ENCODE measurements around the gene ASIC1.

DNA sequence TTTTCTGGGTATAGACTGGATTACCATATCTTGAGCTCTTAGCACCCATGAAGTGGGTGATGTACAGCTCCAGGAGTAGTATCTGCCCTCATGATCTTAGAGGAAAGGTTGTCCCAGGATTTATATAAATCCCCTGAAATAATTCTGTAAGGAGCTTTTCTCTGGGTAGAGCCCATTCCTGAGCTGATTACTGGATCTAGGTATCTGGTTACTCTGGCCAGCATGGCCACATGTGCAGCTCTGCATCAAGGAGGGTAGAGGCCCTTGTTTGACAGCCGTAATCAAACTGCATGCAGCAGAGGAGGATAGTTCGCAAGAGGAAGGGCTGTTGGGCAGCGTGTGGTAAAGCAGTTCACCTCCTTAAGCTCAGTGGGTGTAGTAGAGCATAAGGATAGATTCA, 63.1 kb downstream of the ASIC1 start:
- TF ChIP-seq MAZ (IDR thresholded peaks at IDR 0.05; ENCODE audit: borderline replicate concordance, low read depth, low read length) (no peak), POLR2A (IDR thresholded peaks at IDR 0.05; ENCODE audit: low read depth, low read length) (no peak), CTCF (conservative IDR thresholded peaks at IDR 0.05; ENCODE audit: low read depth, low read length) (no peak), NFE2L2 (IDR thresholded peaks at IDR 0.05; ENCODE audit: low read depth, low read length) (no peak), MXI1 (IDR thresholded peaks at IDR 0.05; ENCODE audit: borderline replicate concordance, low read depth, low read length) (no peak), RAD21 (IDR thresholded peaks at IDR 0.05; ENCODE audit: low read length) (no peak), MAFK (IDR thresholded peaks at IDR 0.05; ENCODE audit: low read depth, low read length) (no peak), SMC3 (IDR thresholded peaks at IDR 0.05; ENCODE audit: low read depth, low read length) (no peak), BHLHE40 (IDR thresholded peaks at IDR 0.05; ENCODE audit: low read depth, low read length) (no peak), CEBPB (IDR thresholded peaks at IDR 0.05; ENCODE audit: low read depth, low read length) (no peak), RCOR1 (IDR thresholded peaks at IDR 0.05; ENCODE audit: insufficient replicate concordance, low read length) (no peak)
- TF ChIP-seq, protein P1, sequence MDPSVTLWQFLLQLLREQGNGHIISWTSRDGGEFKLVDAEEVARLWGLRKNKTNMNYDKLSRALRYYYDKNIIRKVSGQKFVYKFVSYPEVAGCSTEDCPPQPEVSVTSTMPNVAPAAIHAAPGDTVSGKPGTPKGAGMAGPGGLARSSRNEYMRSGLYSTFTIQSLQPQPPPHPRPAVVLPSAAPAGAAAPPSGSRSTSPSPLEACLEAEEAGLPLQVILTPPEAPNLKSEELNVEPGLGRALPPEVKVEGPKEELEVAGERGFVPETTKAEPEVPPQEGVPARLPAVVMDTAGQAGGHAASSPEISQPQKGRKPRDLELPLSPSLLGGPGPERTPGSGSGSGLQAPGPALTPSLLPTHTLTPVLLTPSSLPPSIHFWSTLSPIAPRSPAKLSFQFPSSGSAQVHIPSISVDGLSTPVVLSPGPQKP (IDR thresholded peaks at IDR 0.05; ENCODE audit: borderline replicate concordance, low read depth, low read length) = no peak

Measured in IMR-90 (cell line).